HepG2 (cell line): ENCODE measurements around the gene B4GALT2.

Source experiments
- ARID2 ChIP-seq: sonication (generic); formaldehyde crosslinking; IDR thresholded peaks from 2 replicates; pipeline ENCODE4 v1.8.1; 2022; ENCODE audit warnings: mild to moderate bottlenecking, missing genetic modification reagents, borderline replicate concordance
- CBX5 ChIP-seq: sonication (generic); formaldehyde crosslinking; IDR thresholded peaks from 2 replicates; pipeline ENCODE4 v1.4.0; 2020; ENCODE audit warnings: missing genetic modification reagents, borderline replicate concordance
- CC2D1A ChIP-seq: sonication (generic); formaldehyde crosslinking; IDR thresholded peaks from 2 replicates; pipeline ENCODE4 v1.8.1; 2023; ENCODE audit warnings: mild to moderate bottlenecking, missing genetic modification reagents
- GTF2F1 ChIP-seq: fragments of 150-350 bp; IDR thresholded peaks from 2 replicates; pipeline ENCODE4 v1.6.1; 2014; ENCODE audit warnings: low read length
- MEIS2 ChIP-seq: sonication (generic); formaldehyde crosslinking; IDR thresholded peaks from 2 replicates; pipeline ENCODE4 v1.9.0; 2021; ENCODE audit warnings: mild to moderate bottlenecking, missing genetic modification reagents
- MXI1 ChIP-seq: IDR thresholded peaks from 3 replicates; pipeline ENCODE4 v1.6.1; 2012; ENCODE audit warnings: low read depth, low read length, inconsistent platforms, borderline replicate concordance
- RERE ChIP-seq: IDR thresholded peaks from 2 replicates; pipeline ENCODE4 v1.6.1; 2016; ENCODE audit warnings: low read depth, missing genetic modification reagents, missing compliant biosample characterization
- SMC3 ChIP-seq: IDR thresholded peaks from 2 replicates; pipeline ENCODE4 v1.6.1; 2011; ENCODE audit warnings: low read length, improper control_type of control experiment
- SUZ12 ChIP-seq: fragments of 150-350 bp; IDR thresholded peaks from 2 replicates; pipeline ENCODE4 v1.6.1; 2014; ENCODE audit warnings: low read depth, low read length

DNA sequence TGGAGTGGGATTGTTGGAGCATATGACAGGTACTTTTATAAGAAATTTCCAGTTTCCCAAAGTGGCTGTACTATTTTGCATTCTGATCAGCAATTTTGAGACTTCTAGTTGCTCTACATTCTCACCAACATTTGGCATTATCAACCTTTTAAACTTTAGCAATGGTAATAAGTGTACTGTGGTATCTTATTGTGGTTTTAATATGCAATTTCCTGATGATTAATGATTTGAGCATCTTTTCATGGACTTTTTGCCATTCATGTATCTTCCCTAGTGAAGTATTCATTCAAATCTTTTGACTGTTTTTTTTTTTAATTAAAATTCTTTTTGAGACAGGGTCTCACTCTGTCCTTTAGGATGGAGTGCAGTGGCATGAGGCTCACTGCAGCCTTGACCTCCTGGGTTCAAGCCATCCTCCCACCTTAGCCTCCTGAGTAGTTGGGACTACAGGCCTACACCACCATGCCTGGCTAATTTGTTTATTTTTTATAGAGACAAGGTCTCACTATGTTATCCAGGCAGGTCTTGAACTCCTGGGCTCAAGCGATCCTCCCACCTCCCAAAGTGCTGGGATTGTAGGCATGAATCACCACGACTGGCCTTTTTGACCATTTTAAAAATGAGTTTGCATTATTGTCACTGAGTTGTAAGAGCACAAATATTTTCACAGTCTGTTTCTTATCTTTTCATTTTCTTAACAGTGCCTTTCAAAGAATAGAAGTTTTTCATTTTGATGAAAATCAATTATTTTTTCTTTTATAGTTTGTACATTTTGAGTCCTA is 60.1 kb downstream of the B4GALT2 start:
- TF ChIP-seq CC2D1A (CRISPR knock-in tag) (no peak), SMC3 (no peak), MEIS2 (no peak), SUZ12 (no peak), MXI1 (no peak), CBX5 (CRISPR knock-in tag) (no peak), GTF2F1 (no peak), ARID2 (CRISPR knock-in tag) (no peak), RERE (no peak)
